ENCODE data around the gene MTRR. TPM values are rescaled to one million over a fixed set of nuclear protein-coding genes. Genes with fewer than 3 reads are reported as not detected.

Gene MTRR
- total and polyA plus RNA-seq, 2 experiments from 2014 or later = 24.8 to 28.0 TPM

- H3K4me1 ChIP-seq (ENCODE audit: insufficient read depth) = no peaks in the 10 kb centered on the region
- no peaks in the 10 kb centered on the region for H3K9me3 ChIP-seq (ENCODE audit: low read depth)
- 84% methylated on average over 3 of the region's 3 CpGs for WGBS (ENCODE audit: low lambda C conversion rate, missing lambda C conversion rate)
- H3K4me2 ChIP-seq = no peak overlapping the region
- no peaks in the 10 kb centered on the region for H4K20me1 ChIP-seq (ENCODE audit: insufficient read depth, poor library complexity, severe bottlenecking)
- TF ChIP-seq, protein P1, sequence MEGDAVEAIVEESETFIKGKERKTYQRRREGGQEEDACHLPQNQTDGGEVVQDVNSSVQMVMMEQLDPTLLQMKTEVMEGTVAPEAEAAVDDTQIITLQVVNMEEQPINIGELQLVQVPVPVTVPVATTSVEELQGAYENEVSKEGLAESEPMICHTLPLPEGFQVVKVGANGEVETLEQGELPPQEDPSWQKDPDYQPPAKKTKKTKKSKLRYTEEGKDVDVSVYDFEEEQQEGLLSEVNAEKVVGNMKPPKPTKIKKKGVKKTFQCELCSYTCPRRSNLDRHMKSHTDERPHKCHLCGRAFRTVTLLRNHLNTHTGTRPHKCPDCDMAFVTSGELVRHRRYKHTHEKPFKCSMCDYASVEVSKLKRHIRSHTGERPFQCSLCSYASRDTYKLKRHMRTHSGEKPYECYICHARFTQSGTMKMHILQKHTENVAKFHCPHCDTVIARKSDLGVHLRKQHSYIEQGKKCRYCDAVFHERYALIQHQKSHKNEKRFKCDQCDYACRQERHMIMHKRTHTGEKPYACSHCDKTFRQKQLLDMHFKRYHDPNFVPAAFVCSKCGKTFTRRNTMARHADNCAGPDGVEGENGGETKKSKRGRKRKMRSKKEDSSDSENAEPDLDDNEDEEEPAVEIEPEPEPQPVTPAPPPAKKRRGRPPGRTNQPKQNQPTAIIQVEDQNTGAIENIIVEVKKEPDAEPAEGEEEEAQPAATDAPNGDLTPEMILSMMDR (IDR thresholded peaks at IDR 0.05; ENCODE audit: poor library complexity) = no peak
- TF ChIP-seq EZH2phosphoT487 (IDR thresholded peaks at IDR 0.05; ENCODE audit: low read depth, severe bottlenecking, unreplicated experiment) (no peak), EZH2 (IDR thresholded peaks at IDR 0.05; ENCODE audit: borderline replicate concordance) (no peak)
- H2AFZ ChIP-seq = no peak overlapping the region
- DNase-seq (ENCODE audit: low spot score) = no peak
- no peaks in the 10 kb centered on the region for H3K9me2 ChIP-seq (replicated peaks; ENCODE audit: insufficient read depth)
- H3K36me3 ChIP-seq (replicated peaks; ENCODE audit: insufficient read depth, low read depth) = no peaks in the 10 kb centered on the region
- no peaks in the 10 kb centered on the region for H3K79me2 ChIP-seq
- no peak overlapping the region for H3K27ac ChIP-seq
- no peak overlapping the region for H3K4me3 ChIP-seq
- no peaks in the 10 kb centered on the region for H3K27me3 ChIP-seq
These were observed 13.3 kb upstream of the MTRR start for GRCh38 chr5:7855611-7856010.

DNA sequence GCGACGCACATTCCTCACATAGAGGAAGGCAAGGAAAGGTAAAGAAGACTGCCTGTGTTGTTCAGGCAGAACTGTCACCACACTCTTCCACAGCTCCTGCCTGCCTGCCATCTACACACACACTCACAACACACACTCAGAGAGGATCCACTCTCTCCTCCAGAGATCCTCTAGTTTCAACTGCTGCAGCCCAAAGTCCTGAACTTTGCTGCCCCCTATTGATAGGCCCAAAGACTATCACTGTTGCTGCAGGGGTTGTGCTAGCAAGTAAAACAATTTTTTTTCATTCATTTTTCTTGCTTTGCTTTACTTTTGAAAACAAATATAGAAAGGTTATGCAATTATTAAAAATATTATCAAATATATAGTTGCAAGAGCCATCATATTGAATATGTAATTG is 12.1 kb upstream of the MTRR start:
- no peaks in the 10 kb centered on the region for H3K9me3 ChIP-seq (ENCODE audit: low read depth)
- H3K27me3 ChIP-seq = no peaks in the 10 kb centered on the region
- DNase-seq (ENCODE audit: low spot score) = peak; percentile 68
- no peaks in the 10 kb centered on the region for H3K79me2 ChIP-seq
- WGBS (ENCODE audit: low lambda C conversion rate, missing lambda C conversion rate) = 100% methylated on average over 2 of the region's 2 CpGs
- H3K27ac ChIP-seq = no peak overlapping the region
- no peak overlapping the region for H2AFZ ChIP-seq
- no peak overlapping the region for H3K4me3 ChIP-seq
- TF ChIP-seq, protein P1 (IDR thresholded peaks at IDR 0.05; ENCODE audit: poor library complexity) = peak; percentile 58
- TF ChIP-seq EZH2phosphoT487 (IDR thresholded peaks at IDR 0.05; ENCODE audit: low read depth, severe bottlenecking, unreplicated experiment) = no peak
- no peaks in the 10 kb centered on the region for H3K36me3 ChIP-seq (replicated peaks; ENCODE audit: insufficient read depth, low read depth)
- H3K9me2 ChIP-seq (replicated peaks; ENCODE audit: insufficient read depth) = no peaks in the 10 kb centered on the region
- no peak overlapping the region for H3K4me2 ChIP-seq
- no peaks in the 10 kb centered on the region for H4K20me1 ChIP-seq (ENCODE audit: insufficient read depth, poor library complexity, severe bottlenecking)
- no peaks in the 10 kb centered on the region for H3K4me1 ChIP-seq (ENCODE audit: insufficient read depth)

DNA sequence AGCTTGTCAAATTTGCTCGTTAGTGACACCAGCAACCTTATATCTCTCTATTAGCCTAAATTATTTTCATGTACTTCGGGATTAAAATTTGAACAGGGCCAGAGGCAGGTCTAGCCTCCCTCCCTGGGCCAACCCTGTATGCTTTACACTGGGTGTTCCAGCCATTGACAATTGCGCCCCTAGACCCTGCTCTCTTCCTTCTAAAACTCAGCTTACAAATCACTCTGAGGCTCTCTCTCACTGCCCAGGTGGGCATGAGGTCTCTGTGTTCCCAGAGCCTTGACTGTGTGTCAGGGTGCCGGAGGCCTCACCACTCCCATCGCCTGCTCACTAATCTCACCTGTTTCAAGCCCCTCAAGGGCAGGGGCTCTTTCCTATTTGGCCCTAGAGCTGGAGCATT is 11.6 kb upstream of the MTRR start:
- H3K27ac ChIP-seq = no peak overlapping the region
- no peak overlapping the region for H3K4me3 ChIP-seq
- no peaks in the 10 kb centered on the region for H3K36me3 ChIP-seq (replicated peaks; ENCODE audit: insufficient read depth, low read depth)
- H2AFZ ChIP-seq = no peak overlapping the region
- no peaks in the 10 kb centered on the region for H3K9me3 ChIP-seq (ENCODE audit: low read depth)
- no peaks in the 10 kb centered on the region for H3K79me2 ChIP-seq
- TF ChIP-seq, protein P1 (IDR thresholded peaks at IDR 0.05; ENCODE audit: poor library complexity) = no peak
- no peak for TF ChIP-seq EZH2 (IDR thresholded peaks at IDR 0.05; ENCODE audit: borderline replicate concordance)
- TF ChIP-seq EZH2phosphoT487 (IDR thresholded peaks at IDR 0.05; ENCODE audit: low read depth, severe bottlenecking, unreplicated experiment) = no peak
- H3K9me2 ChIP-seq (replicated peaks; ENCODE audit: insufficient read depth) = no peaks in the 10 kb centered on the region
- no peaks in the 10 kb centered on the region for H3K4me1 ChIP-seq (ENCODE audit: insufficient read depth)
- no peaks in the 10 kb centered on the region for H4K20me1 ChIP-seq (ENCODE audit: insufficient read depth, poor library complexity, severe bottlenecking)
- H3K4me2 ChIP-seq = no peak overlapping the region
- 80% methylated on average over 5 of the region's 5 CpGs for WGBS (ENCODE audit: low lambda C conversion rate, missing lambda C conversion rate)
- no peaks in the 10 kb centered on the region for H3K27me3 ChIP-seq
- DNase-seq (ENCODE audit: low spot score) = no peak

Data from hepatocyte (in vitro differentiated cells).